ENCODE measurements around the gene KCNJ14.

The KCNJ14 gene

GRCh38 chr19:48514123-48514458 lies 58.7 kb downstream of the KCNJ14 start:
- H3K9ac ChIP-seq (ENCODE audit: low read depth, low read length) = peak overlapping the region; percentile 71; the same call in 1 of the 2 replicates
- peak overlapping the region in 1 of 2 experiments; percentile 81; a peak in 2 of 4 replicates for H3K4me3 ChIP-seq (ENCODE audit: low read depth in 1 of 2, low read length in 2 of 2)
- no peak for TF ChIP-seq EZH2 (IDR thresholded peaks at IDR 0.05; ENCODE audit: borderline replicate concordance, low read depth, low read length, severe bottlenecking)
- TF ChIP-seq, protein P1, sequence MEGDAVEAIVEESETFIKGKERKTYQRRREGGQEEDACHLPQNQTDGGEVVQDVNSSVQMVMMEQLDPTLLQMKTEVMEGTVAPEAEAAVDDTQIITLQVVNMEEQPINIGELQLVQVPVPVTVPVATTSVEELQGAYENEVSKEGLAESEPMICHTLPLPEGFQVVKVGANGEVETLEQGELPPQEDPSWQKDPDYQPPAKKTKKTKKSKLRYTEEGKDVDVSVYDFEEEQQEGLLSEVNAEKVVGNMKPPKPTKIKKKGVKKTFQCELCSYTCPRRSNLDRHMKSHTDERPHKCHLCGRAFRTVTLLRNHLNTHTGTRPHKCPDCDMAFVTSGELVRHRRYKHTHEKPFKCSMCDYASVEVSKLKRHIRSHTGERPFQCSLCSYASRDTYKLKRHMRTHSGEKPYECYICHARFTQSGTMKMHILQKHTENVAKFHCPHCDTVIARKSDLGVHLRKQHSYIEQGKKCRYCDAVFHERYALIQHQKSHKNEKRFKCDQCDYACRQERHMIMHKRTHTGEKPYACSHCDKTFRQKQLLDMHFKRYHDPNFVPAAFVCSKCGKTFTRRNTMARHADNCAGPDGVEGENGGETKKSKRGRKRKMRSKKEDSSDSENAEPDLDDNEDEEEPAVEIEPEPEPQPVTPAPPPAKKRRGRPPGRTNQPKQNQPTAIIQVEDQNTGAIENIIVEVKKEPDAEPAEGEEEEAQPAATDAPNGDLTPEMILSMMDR (IDR thresholded peaks at IDR 0.05; ENCODE audit: borderline replicate concordance, extremely low read depth, low read length, poor library complexity, severe bottlenecking) = no peak

GRCh38 chr19:48516536-48516935 lies 61.2 kb downstream of the KCNJ14 start:
- no peak for ATAC-seq (ENCODE audit: insufficient read depth, low read depth)
- Histone ChIP-seq H3K27me3 (ENCODE audit: insufficient read depth, low read length, poor library complexity) (no peaks in the 10 kb centered on the region), H3K27ac (ENCODE audit: low read length) (no peak overlapping the region), H3K79me2 (ENCODE audit: insufficient read depth, low read length) (no peaks in the 10 kb centered on the region), H2AFZ (ENCODE audit: low read depth, low read length) (no peak overlapping the region), H3K36me3 (ENCODE audit: insufficient read depth, low read length) (no peaks in the 10 kb centered on the region), H3K4me1 (ENCODE audit: insufficient read depth, low read length) (peaks cover 26% of the 10 kb centered on the region), H3K4me2 (ENCODE audit: insufficient read depth, low read length) (no peak overlapping the region), H3K9me3 (ENCODE audit: insufficient read depth, low read length, severe bottlenecking) (no peaks in the 10 kb centered on the region), H4K20me1 (ENCODE audit: insufficient read depth, low read length) (no peaks in the 10 kb centered on the region), H3K4me3 (ENCODE audit: low read depth in 1 of 2, low read length in 2 of 2) (no peak overlapping the region), H3K9ac (ENCODE audit: low read depth, low read length) (no peak overlapping the region)
- DNase-seq = no peak
- TF ChIP-seq EZH2 (IDR thresholded peaks at IDR 0.05; ENCODE audit: borderline replicate concordance, low read depth, low read length, severe bottlenecking) = no peak
- TF ChIP-seq, protein P1 (IDR thresholded peaks at IDR 0.05; ENCODE audit: borderline replicate concordance, extremely low read depth, low read length, poor library complexity, severe bottlenecking) = no peak

More at GRCh38 chr19:48514123-48514458, 58.7 kb downstream of the KCNJ14 start:
- ATAC-seq (ENCODE audit: insufficient read depth, low read depth) (no peak), DNase-seq (no peak)
- Histone ChIP-seq H3K27ac (ENCODE audit: low read length) (no peak overlapping the region; the same call in 1 of the 2 replicates), H4K20me1 (ENCODE audit: insufficient read depth, low read length) (no peaks in the 10 kb centered on the region), H3K79me2 (ENCODE audit: insufficient read depth, low read length) (no peaks in the 10 kb centered on the region), H3K36me3 (ENCODE audit: insufficient read depth, low read length) (no peaks in the 10 kb centered on the region), H3K4me1 (ENCODE audit: insufficient read depth, low read length) (peaks cover 28% of the 10 kb centered on the region), H2AFZ (ENCODE audit: low read depth, low read length) (peak overlapping the region; percentile 98), H3K9me3 (ENCODE audit: insufficient read depth, low read length, severe bottlenecking) (no peaks in the 10 kb centered on the region), H3K4me2 (ENCODE audit: insufficient read depth, low read length) (peak overlapping the region; percentile 96), H3K27me3 (ENCODE audit: insufficient read depth, low read length, poor library complexity) (no peaks in the 10 kb centered on the region)
